ENCODE data around the gene LDLRAD1. TPM values are rescaled to one million over a fixed set of nuclear protein-coding genes. Genes with fewer than 3 reads are reported as not detected.
"Not testable (repeated sequence)": the region's sequence is repeated elsewhere in the genome, so short reads cannot be mapped to it uniquely, and the experiment has no call there.

The LDLRAD1 gene
- polyA plus RNA-seq, 1 donor from 2014 or later, result not detected

DNA sequence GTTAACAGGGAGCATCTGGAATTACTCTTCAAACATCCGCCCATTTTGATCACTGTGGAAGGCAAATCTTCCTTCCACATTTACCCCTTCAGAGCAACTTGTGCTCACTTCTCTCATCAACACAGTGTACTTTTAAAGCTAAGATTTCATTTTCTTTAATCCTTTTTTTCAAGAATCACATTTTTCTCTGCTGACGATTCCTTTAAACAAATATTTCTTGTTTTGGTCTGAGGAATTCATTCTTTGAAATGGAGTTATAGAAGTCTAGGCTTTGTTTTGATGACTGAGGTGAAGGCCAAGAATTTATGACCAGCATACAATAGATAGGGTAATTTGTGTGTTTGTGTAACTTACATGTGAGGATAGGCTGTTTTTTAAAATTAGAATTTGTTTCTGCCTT, 46.3 kb downstream of the LDLRAD1 start:
- TF ChIP-seq EP300 (conservative IDR thresholded peaks at IDR 0.05; ENCODE audit: poor library complexity, severe bottlenecking), result no peak
- no peak for TF ChIP-seq POLR2AphosphoS5 (IDR thresholded peaks at IDR 0.05)
- TF ChIP-seq EZH2 (IDR thresholded peaks at IDR 0.05; ENCODE audit: borderline replicate concordance, insufficient read depth, low read length, poor library complexity, severe bottlenecking), result no peak
- TF ChIP-seq MXI1 (conservative IDR thresholded peaks at IDR 0.05; ENCODE audit: poor library complexity, severe bottlenecking), result no peak
- no peak for TF ChIP-seq CTCF (IDR thresholded peaks at IDR 0.05; ENCODE audit: poor library complexity, severe bottlenecking)
- TF ChIP-seq TAF1 (IDR thresholded peaks at IDR 0.05; ENCODE audit: low read depth), result no peak
- no peak for TF ChIP-seq REST (IDR thresholded peaks at IDR 0.05; ENCODE audit: borderline replicate concordance)
- no peak for TF ChIP-seq RAD21 (conservative IDR thresholded peaks at IDR 0.05)
- no peaks in the 10 kb centered on the region for H3K9me2 ChIP-seq (ENCODE audit: insufficient read depth, low read length)
- no peaks in the 10 kb centered on the region for H3K9me3 ChIP-seq (ENCODE audit: low read length)
- no peak overlapping the region for H2AFZ ChIP-seq (ENCODE audit: low read depth, low read length)
- no peaks in the 10 kb centered on the region for H3K79me2 ChIP-seq (replicated peaks; ENCODE audit: insufficient read depth, low read length)
- no peak overlapping the region for H3K4me2 ChIP-seq (ENCODE audit: low read length)
- H3F3A ChIP-seq (ENCODE audit: insufficient read depth, low read length, poor library complexity, severe bottlenecking), result no peaks in the 10 kb centered on the region
- no peaks in the 10 kb centered on the region for H3K36me3 ChIP-seq (ENCODE audit: insufficient read depth, low read length)
- no peak overlapping the region for H3K9ac ChIP-seq (ENCODE audit: low read length)
- H3K27ac ChIP-seq (ENCODE audit: low read length), result no peak overlapping the region
- H3K27me3 ChIP-seq (ENCODE audit: insufficient read depth, low read depth, low read length), result no peaks in the 10 kb centered on the region
- no peaks in the 10 kb centered on the region for H4K20me1 ChIP-seq (ENCODE audit: insufficient read depth)
- no peak overlapping the region for H3K4me3 ChIP-seq (ENCODE audit: low read length)

- H3K27ac ChIP-seq (ENCODE audit: low read length); H3K27me3 ChIP-seq (ENCODE audit: insufficient read depth, low read depth, low read length); H3K9me2 ChIP-seq (ENCODE audit: insufficient read depth, low read length); H2AFZ ChIP-seq (ENCODE audit: low read depth, low read length); H3K4me2 ChIP-seq (ENCODE audit: low read length); H3F3A ChIP-seq (ENCODE audit: insufficient read depth, low read length, poor library complexity, severe bottlenecking); H3K9me3 ChIP-seq (ENCODE audit: low read length); H3K9ac ChIP-seq (ENCODE audit: low read length); H3K36me3 ChIP-seq (ENCODE audit: insufficient read depth, low read length); H4K20me1 ChIP-seq (ENCODE audit: insufficient read depth); H3K4me3 ChIP-seq (ENCODE audit: low read length); H3K79me2 ChIP-seq (replicated peaks; ENCODE audit: insufficient read depth, low read length): not testable (repeated sequence)
Measured at GRCh38 chr1:53969323-53969722, 48.7 kb downstream of the LDLRAD1 start.

DNA sequence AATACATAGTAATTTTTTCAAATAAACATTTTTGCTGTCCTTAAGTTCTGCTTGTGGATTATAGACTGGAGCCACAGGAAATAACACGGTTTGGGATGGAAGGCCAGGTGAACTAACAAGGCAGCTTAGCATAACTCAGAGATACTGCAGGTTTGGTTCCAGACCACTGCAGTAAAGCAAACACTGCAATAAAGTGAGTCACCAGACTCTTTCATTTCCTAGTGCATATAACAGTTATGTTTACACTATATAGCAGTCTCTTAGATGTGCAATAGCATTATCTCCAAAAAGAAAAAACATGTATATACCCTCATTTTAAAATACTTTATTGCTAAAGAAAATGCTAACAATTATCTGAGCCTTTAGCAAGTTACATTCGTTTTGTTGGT, 49.9 kb downstream of the LDLRAD1 start:
- TF ChIP-seq POLR2AphosphoS5 (IDR thresholded peaks at IDR 0.05) (no peak), EP300 (conservative IDR thresholded peaks at IDR 0.05; ENCODE audit: poor library complexity, severe bottlenecking) (no peak), MXI1 (conservative IDR thresholded peaks at IDR 0.05; ENCODE audit: poor library complexity, severe bottlenecking) (no peak), TAF1 (IDR thresholded peaks at IDR 0.05; ENCODE audit: low read depth) (no peak), RAD21 (conservative IDR thresholded peaks at IDR 0.05) (no peak), EZH2 (IDR thresholded peaks at IDR 0.05; ENCODE audit: borderline replicate concordance, insufficient read depth, low read length, poor library complexity, severe bottlenecking) (no peak)
- Histone ChIP-seq H3K9me3 (ENCODE audit: low read length) (no peaks in the 10 kb centered on the region), H3K36me3 (ENCODE audit: insufficient read depth, low read length) (no peaks in the 10 kb centered on the region), H3K4me2 (ENCODE audit: low read length) (no peak overlapping the region), H3K4me3 (ENCODE audit: low read length) (no peak overlapping the region), H3K27ac (ENCODE audit: low read length) (no peak overlapping the region), H2AFZ (ENCODE audit: low read depth, low read length) (no peak overlapping the region), H3K79me2 (replicated peaks; ENCODE audit: insufficient read depth, low read length) (no peaks in the 10 kb centered on the region), H4K20me1 (ENCODE audit: insufficient read depth) (no peaks in the 10 kb centered on the region), H3K27me3 (ENCODE audit: insufficient read depth, low read depth, low read length) (no peaks in the 10 kb centered on the region), H3F3A (ENCODE audit: insufficient read depth, low read length, poor library complexity, severe bottlenecking) (no peaks in the 10 kb centered on the region), H3K9ac (ENCODE audit: low read length) (no peak overlapping the region), H3K9me2 (ENCODE audit: insufficient read depth, low read length) (no peaks in the 10 kb centered on the region)

All from neural cell (in vitro differentiated cells).